Heart left ventricle (tissue), 16 donors: ENCODE results near the gene KRTAP2-3. TPM values are rescaled to one million over a fixed set of nuclear protein-coding genes. Genes with fewer than 3 reads are reported as not detected.
"Not testable (repeated sequence)": the region's sequence is repeated elsewhere in the genome, so short reads cannot be mapped to it uniquely, and the experiment has no call there.

Experiments used
- ATAC-seq, 4 donors: fragments of 200-7000 bp; cut with Tn5 transposase; one replicate each; pipeline ENCODE4 v1.9.1; 2020 to 2022; ENCODE audit warnings: moderate library complexity in 4 of 4, mild to moderate bottlenecking in 3 of 4, moderate number of reproducible peaks in 1 of 4
- DNase-seq, 5 donors: peaks; one replicate each; pipeline ENCODE4 v3.0.0-alpha.2; 2020
- H3K27ac ChIP-seq, 12 donors: fragments of 200-600 bp; sonication (generic) in 4 of 12; one replicate each; pipeline versions ENCODE4 v1.5.0 to v1.8.0; 2016 to 2022; ENCODE audit warnings: mild to moderate bottlenecking in 2 of 12
- H3K27me3 ChIP-seq, 9 donors: fragments of 200-600 bp; sonication (generic) in 2 of 9; one replicate each; pipeline versions ENCODE4 v1.5.1 to v1.8.0; 2016 to 2022; ENCODE audit warnings: mild to moderate bottlenecking in 3 of 9
- H3K36me3 ChIP-seq, 9 donors: fragments of 200-600 bp; sonication (generic) in 2 of 9; one replicate each; pipeline versions ENCODE4 v1.5.0 to v1.8.0; 2018 to 2022; ENCODE audit warnings: mild to moderate bottlenecking in 2 of 9
- H3K4me1 ChIP-seq, 12 donors: fragments of 200-600 bp; sonication (generic) in 4 of 12; one replicate each; pipeline versions ENCODE4 v1.5.0 to v1.8.0; 2016 to 2022; ENCODE audit warnings: mild to moderate bottlenecking in 3 of 12
- H3K4me3 ChIP-seq, 12 donors: fragments of 200-600 bp; sonication (generic) in 4 of 12; one replicate each; pipeline versions ENCODE4 v1.5.0 to v1.8.0; 2017 to 2022; ENCODE audit warnings: mild to moderate bottlenecking in 9 of 12, moderate library complexity in 4 of 12
- H3K9me3 ChIP-seq, 12 donors: fragments of 200-600 bp; sonication (generic) in 4 of 12; one replicate each; pipeline versions ENCODE4 v1.5.0 to v1.8.0; 2016 to 2022; ENCODE audit warnings: mild to moderate bottlenecking in 1 of 12
- CTCF ChIP-seq, 12 donors: fragments of 200-600 bp; sonication (generic) in 4 of 12; IDR thresholded peaks; one replicate each; pipeline versions ENCODE4 v1.5.0 to v1.8.0; 2018 to 2022; ENCODE audit warnings: antibody characterized with exemption in 12 of 12, mild to moderate bottlenecking in 5 of 12
- POLR2A ChIP-seq, 2 donors: fragments of 450-650 bp; IDR thresholded peaks; one replicate each; pipeline ENCODE4 v1.6.1; 2017; ENCODE audit warnings: antibody characterized with exemption in 2 of 2, mild to moderate bottlenecking in 2 of 2, moderate library complexity in 2 of 2
- WGBS, 4 donors: extraction: QIAGEN DNeasy Blood & Tissue Kit in 2 of 4; methylation state at CpG; one replicate each; pipeline versions ENCODE4 v1.1.5 to v1.1.7; 2013 to 2018; 5-methylcytosine and 5-hydroxymethylcytosine counted together
- intact Hi-C, 10 donors: fragments of 100-400 bp; cut with DNase I; formaldehyde crosslinking; loops; one replicate each; pipeline versions ENCODE4 v1.11.1 to v1.14.2; 2022
- polyA plus RNA-seq, 2 donors: library from polyadenylated mRNA; stranded (reverse); fragments of 200-250 nt; gene quantifications; one replicate each; pipeline ENCODE4 v1.2.3, GENCODE V29; 2013
- total RNA-seq, 9 donors: library from RNA; depleted of rRNA in 2 of 9; stranded (reverse); fragments of >200 nt in 2 of 9; fragmentation: NEBNext Ultra II Directional in 3 of 9; extraction: Animal tissue kit (Norgen Biotek cat#: 25700) in 3 of 9; gene quantifications; one replicate each; pipeline versions ENCODE4 v1.1.0 to v1.2.4, GENCODE V29; 2016 to 2023
- donor health status: ischemic (EF 13 %, LVEDD 7.1; RV severe dilation, severe dysfunction).
- donor health status: healthy with polysubstance abuse.
- donor health status: DM: no; HTN: yes; CAD: no.
- donor health status: DM: no; HTN: no; CAD: no.
- donor health status: ischemic (EF 25% LVEDD 6.9; RV normal size, moderate dysfunction).
- donor health status: ischemic (EF 25% LVEDD 5.7; RV mildly dilated, moderate dysfunction).
- donor health status: healthy.
- donor health status: DM: yes; HTN: yes; CAD: no.
- donor health status: ischemic (EF 35%, LVEDD 5.7; RV mildly dilated, moderate dysfunction).
- donor health status: nonischemic (EF 11% LVEDD 7.7; RV severe dilation, severe dysfunction).
- donor health status: DM: yes; HTN: yes; CAD: no.
- donor health status: PGD.
- donor health status: ischemic (EF 29% LVEDD 5.4; RV normal size, mild dysfunction).
- donor health status: nonischemic (EF 23%, LVEDD 6.1; RV moderate dilation, normal function).

Gene KRTAP2-3
- total and polyA plus RNA-seq, 11 donors, result not detected

DNA sequence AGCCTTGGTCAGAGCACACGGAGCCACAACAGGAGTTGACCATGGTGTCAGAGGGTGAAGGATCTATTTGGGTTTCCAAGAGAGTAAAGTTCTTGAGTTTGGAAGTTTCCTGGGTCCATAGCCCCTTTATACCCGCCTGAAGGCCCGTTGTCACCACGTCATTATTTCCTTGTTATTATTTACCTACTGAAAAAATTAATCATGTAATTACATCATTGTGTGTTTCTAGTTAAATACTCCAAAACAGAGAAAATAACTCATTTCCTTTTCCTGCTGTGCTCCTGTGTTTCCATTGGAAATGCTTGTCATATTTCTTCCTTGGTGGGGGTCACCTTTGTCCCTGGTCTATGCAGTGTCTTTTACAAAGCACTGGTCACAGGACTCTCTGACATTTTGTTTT is 38.1 kb upstream of the KRTAP2-3 start, which contains the start of gene KRTAP4-8:
Gene KRTAP4-8, minus strand, starts transcription at position 101 of the 400 bp plus-strand sequence. Its CDS starts 58 bp downstream, at position 43.
- H3K9me3 ChIP-seq, result peaks cover 0 to 2% (median 0%) of the 10 kb centered on the region in 12 donors
- H3K36me3 ChIP-seq, result no peaks in the 10 kb centered on the region
- no peak within 1 kb of the TSS for H3K4me3 ChIP-seq
- 57 to 69% (median 65%) methylated on average over 4 of the region's 4 CpGs for WGBS, 4 donors
- no peaks in the 10 kb centered on the region for H3K4me1 ChIP-seq
- DNase-seq (no peak), ATAC-seq (no peak)
- no peak for TF ChIP-seq CTCF (IDR thresholded peaks at IDR 0.05)
- TF ChIP-seq POLR2A (IDR thresholded peaks at IDR 0.05), result no peak
- intact Hi-C loops, result no loop called here
- no peak within 1 kb of the TSS for H3K27ac ChIP-seq
- peaks cover 0 to 11% (median 3%) of the 10 kb centered on the region in 9 donors for H3K27me3 ChIP-seq

DNA sequence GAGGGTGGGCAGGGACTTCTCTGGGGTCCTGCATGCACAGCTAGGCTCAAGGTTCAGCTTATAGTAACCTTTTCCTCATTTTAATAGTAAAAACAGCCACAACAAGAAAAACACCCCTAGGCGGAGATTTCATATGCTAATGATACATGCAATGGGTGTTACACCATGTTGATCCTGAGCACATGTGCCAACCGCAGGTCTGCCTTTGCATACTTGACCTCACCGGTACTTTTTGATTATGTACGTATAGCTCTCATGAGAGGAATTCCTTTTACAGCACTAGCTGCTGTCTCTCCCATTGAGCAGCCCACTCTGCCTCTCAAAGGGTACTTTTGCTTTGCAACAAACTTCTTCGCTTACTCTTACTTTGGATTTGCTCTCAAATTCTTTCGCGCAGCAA is 36.1 kb upstream of the KRTAP2-3 start:
- no peak for TF ChIP-seq POLR2A (IDR thresholded peaks at IDR 0.05)
- TF ChIP-seq CTCF (IDR thresholded peaks at IDR 0.05), result no peak
- intact Hi-C loops, result no loop called here
- DNase-seq (no peak), ATAC-seq (no peak)
- Histone ChIP-seq H3K4me3 (no peak overlapping the region), H3K9me3 (peaks cover 0 to 5% (median 0%) of the 10 kb centered on the region in 12 donors), H3K27ac (no peak overlapping the region), H3K36me3 (no peaks in the 10 kb centered on the region), H3K4me1 (no peaks in the 10 kb centered on the region), H3K27me3 (peaks cover 0 to 11% (median 3%) of the 10 kb centered on the region in 9 donors)
- WGBS, 4 donors, result 80 to 85% (median 81%) methylated on average over 7 of the region's 7 CpGs

DNA sequence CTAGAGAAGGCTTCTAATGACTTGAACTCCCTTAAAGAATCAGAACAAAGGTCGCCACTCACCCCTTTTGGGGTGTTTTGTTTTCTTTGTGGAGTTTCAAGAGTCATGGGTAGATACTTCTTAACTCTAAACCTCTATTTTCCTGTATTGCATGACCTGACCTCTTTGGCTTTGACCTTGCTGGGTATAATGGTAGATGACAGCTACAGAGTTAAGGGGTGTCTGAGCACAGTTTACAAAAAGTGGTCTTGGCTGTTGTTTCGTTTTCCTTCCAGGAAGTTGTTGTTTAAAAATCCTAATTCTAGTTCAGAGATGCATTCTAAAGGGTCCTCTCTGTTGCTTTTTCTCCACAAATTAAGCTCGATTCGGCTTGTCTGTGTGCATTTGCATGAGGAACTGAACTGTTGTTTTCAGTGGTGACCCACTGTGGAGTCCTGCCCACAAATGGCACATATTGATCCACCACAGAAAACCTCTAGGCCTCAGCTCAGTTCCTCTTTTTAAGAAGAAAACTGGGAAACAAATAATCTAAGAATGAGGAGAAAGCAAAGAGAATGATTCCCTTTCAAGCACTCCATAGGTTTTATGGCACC is 28.9 kb upstream of the KRTAP2-3 start:
- H3K27ac ChIP-seq, H3K4me1 ChIP-seq, ATAC-seq, H3K27me3 ChIP-seq, H3K9me3 ChIP-seq, H3K36me3 ChIP-seq, intact Hi-C loops, H3K4me3 ChIP-seq, DNase-seq: not testable (repeated sequence)
- 42 to 60% (median 56%) methylated on average over 4 of the region's 4 CpGs for WGBS, 4 donors

DNA sequence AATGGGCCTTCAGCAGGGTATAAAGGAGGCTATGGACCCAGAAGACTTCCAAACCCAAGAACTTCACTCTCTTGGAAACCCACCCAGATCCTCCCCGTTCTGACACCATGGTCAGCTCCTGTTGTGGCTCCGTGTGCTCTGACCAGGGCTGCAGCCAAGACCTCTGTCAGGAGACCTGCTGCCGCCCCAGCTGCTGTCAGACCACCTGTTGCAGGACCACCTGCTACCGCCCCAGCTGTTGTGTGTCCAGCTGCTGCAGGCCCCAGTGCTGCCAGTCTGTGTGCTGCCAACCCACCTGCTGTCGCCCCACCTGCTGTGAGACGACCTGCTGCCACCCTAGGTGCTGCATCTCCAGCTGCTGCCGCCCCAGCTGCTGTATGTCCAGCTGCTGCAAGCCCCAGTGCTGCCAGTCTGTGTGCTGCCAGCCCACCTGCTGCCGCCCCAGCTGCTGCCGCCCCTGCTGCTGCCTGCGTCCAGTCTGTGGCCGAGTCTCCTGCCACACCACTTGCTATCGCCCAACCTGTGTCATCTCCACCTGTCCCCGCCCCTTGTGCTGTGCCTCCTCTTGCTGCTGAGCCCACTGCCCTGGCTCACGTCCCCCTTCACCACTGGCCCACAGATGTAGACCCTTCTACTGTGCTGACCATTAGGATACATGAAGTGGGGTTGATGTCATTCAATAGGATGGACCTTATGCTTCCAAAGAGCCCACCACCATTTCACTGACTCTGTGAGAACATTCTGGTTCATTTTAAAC is 24.4 kb upstream of the KRTAP2-3 start, which contains the start of gene KRTAP4-7:
Gene KRTAP4-7, plus strand, starts transcription at position 51 of the 757 bp plus-strand sequence. Its CDS starts 57 bp downstream, at position 108.
- H3K4me3 ChIP-seq, ATAC-seq, H3K9me3 ChIP-seq, H3K27me3 ChIP-seq, H3K4me1 ChIP-seq, H3K27ac ChIP-seq, H3K36me3 ChIP-seq, intact Hi-C loops, DNase-seq: not testable (repeated sequence)
- WGBS, 4 donors, result 47 to 79% (median 69%) methylated on average over 6 to 14 of the region's 14 CpGs

DNA sequence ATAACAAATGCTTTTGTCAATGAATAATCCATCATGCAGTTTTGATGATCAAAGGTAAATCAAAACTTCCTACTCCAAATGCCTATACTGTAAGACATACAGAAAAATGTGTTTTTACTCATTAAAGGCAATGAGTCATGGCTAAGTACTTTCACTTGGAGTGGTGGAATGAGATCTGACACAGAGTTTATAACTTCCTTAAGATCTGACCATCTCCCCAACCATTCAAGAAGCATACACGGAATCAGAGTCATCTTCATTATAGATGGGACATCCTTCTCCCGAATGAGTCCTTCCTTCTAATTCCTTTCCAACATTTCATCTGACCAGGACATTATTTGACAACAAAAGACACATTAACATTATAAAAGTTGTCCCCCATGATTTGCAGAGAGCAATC is 23.5 kb upstream of the KRTAP2-3 start:
- H3K9me3 ChIP-seq, ATAC-seq, DNase-seq, H3K27me3 ChIP-seq, H3K36me3 ChIP-seq, intact Hi-C loops, H3K27ac ChIP-seq, H3K4me3 ChIP-seq, H3K4me1 ChIP-seq: not testable (repeated sequence)
- 71 to 90% (median 74%) methylated on average over 2 of the region's 2 CpGs for WGBS, 4 donors
